AG10803 (cell line): ENCODE measurements around the gene TBC1D9.

Experiments
- DNase-seq: peaks from one replicate; pipeline ENCODE4 v3.0.0; 2010; ENCODE audit warnings: low read depth
- H3K4me3 ChIP-seq: 2 replicates; pipeline ENCODE4 v1.5.1; 2011; ENCODE audit warnings: mild to moderate bottlenecking, low read length, control low read depth
- TF ChIP-seq, protein P1 (sequence below): conservative IDR thresholded peaks from 2 replicates; pipeline ENCODE4 v1.5.1; 2011; ENCODE audit warnings: mild to moderate bottlenecking, low read length, control low read depth, inconsistent platforms

The TBC1D9 gene

DNA sequence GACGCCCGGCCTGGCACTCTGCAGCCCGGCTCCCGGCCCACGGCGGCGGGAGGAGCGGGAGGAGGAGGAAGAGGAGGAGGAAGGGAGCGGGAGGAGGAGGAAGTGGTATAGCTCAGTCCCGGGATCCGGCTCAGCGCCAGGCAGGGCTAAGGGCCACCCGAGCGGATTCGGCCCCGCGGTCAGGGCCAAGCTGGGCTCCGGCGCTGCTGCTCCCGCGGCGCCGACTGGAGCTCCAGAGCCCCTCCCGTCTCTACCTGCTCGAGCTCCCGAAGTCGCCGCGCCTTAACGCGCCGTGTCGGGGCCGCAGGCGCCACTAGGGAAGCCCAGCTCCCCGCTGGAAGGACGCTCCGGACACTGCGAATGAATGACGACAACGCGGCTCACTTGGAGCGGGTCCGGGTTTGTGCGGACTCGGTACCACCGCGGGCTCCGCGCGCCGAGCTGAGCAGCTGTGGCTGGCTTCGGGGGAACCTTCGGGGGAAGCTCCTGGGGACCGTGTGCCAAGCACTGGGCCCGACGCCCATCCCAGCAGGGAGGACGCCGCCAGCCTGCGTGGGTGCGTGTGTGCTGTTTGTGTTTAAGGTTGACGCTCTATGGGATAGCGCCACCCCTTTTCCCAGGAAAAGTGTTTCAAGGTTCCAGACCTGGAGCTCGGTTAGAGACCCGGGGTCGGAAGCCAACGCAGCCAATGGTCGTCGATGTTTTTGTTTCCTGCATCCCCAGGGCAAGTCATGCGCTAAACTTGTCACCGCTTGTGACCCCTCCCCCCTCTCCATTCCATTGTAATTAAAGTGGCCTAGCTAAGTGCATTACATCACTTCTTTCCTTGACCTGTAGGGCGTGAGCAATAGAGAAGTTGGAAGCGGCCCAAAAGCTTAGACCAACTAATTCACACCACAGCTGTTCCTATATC is at the start of gene TBC1D9:
Gene TBC1D9 (minus strand): TSS at position 67 of the 913 bp plus-strand sequence. CDS start 340 bp downstream, outside the sequence.
- peak within 1 kb of the TSS; percentile 83 for H3K4me3 ChIP-seq
- TF ChIP-seq, protein P1, sequence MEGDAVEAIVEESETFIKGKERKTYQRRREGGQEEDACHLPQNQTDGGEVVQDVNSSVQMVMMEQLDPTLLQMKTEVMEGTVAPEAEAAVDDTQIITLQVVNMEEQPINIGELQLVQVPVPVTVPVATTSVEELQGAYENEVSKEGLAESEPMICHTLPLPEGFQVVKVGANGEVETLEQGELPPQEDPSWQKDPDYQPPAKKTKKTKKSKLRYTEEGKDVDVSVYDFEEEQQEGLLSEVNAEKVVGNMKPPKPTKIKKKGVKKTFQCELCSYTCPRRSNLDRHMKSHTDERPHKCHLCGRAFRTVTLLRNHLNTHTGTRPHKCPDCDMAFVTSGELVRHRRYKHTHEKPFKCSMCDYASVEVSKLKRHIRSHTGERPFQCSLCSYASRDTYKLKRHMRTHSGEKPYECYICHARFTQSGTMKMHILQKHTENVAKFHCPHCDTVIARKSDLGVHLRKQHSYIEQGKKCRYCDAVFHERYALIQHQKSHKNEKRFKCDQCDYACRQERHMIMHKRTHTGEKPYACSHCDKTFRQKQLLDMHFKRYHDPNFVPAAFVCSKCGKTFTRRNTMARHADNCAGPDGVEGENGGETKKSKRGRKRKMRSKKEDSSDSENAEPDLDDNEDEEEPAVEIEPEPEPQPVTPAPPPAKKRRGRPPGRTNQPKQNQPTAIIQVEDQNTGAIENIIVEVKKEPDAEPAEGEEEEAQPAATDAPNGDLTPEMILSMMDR: no peak; the same call in 1 of the 2 replicates
- DNase-seq: peak; percentile 78

DNA sequence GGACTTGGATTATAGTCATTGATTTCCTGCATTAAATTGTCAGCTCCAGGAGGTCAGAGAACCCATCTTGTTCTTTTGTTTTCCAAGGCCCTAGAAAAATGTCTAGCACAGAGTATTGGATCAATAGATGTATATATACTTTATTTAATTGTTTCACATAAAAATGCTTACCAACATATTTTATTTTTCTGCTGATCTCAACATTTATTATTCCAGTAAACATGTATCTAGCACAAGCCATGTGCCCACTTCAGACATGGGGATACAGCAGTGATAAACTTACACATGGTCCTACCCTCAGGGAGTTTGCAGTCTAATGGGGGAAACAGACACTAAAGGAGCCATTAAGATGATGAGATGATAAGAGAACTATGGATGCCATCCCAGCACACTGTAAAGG is 49.1 kb upstream of the TBC1D9 start:
- no peak overlapping the region for H3K4me3 ChIP-seq
- TF ChIP-seq, protein P1: no peak
- DNase-seq: no peak

DNA sequence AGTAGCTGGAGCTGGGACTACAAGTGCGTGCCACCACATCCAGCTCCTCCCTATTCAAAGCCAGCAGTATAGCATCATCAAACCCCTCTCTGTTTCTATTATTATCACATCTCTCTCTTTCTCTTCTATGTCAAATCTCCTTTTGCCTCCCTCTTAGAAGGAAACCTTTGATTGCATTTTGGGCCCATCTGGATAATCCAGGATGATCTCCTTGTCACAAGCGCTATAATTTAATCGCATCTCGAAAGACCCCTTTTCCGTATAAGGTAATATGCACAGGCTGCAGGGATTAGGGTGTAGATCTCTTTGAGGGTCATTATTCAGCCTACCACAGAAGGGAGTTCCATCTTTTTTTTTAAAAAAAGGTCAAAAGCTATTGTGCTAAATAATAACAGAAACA is 46.4 kb upstream of the TBC1D9 start:
- DNase-seq: no peak

DNA sequence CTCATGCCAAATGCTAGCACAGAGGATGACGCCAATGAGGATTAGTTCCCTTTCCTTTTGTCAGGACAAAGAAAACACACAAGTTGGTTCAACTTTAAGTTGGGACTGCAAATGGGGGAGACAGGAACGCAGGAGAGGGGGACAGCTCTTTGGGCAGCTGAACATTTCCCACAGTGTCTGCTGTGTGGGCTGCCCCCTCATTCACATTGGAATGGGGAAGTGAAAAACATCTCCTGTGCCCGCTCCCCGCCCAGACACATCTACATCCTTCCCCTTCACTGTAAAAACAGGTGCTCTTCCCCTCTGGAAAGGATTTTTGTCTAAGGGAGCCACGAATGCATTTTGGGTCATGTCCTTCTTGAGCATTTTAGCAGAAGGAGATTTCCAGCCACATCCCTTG is 44.5 kb upstream of the TBC1D9 start:
- H3K4me3 ChIP-seq: no peak overlapping the region
- TF ChIP-seq, protein P1: no peak
- no peak for DNase-seq

More for the DNA sequence above, 46.4 kb upstream of the TBC1D9 start:
- TF ChIP-seq, protein P1: no peak
- H3K4me3 ChIP-seq: no peak overlapping the region

DNA sequence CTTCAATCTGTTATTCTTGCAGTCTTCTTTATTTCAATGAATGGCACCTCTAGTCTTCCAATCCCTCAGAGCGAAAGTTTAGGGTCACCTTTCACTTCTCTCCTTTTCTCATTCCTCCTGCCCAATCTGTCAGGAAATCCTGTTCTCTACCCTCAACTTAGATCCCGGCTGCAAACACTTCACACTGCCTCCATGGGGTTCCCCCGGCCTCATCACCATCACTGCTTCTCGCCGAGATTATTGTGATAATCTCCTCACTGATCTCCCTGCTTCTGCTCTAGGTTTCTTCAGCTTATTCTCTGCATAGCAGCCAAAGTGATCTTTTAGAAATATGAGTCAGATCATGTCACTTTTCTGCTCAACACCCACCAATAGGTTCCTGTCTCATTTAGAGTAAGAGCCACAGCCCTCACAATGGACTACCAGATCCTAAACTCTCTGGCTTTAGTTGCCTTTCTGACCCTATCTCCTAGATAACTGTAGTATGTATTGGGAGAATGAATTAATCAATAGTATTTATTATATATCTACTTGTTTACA is 43.6 kb upstream of the TBC1D9 start:
- DNase-seq: no peak
- TF ChIP-seq, protein P1: no peak
- H3K4me3 ChIP-seq: no peak overlapping the region

DNA sequence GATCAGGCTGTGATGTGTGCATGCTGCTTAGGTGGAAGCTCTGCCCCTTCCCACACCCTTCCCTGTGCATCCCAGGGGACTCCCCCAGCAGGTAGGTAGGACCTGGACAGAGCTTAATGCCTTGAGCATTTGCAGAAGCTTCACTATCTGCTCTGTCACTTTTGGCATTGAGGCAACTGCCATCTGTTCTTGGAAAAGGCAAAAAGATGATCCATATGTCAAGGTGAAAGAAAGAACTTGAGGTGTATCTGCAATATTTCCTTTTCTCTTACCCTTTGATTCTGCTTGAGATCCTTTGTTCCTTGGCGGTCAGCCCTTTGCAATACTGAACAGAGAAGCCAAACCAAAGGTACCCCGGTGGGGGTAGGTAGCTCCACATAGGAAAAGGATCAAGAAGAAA is 37.1 kb upstream of the TBC1D9 start:
- H3K4me3 ChIP-seq: no peak overlapping the region
- TF ChIP-seq, protein P1: no peak
- DNase-seq: no peak

DNA sequence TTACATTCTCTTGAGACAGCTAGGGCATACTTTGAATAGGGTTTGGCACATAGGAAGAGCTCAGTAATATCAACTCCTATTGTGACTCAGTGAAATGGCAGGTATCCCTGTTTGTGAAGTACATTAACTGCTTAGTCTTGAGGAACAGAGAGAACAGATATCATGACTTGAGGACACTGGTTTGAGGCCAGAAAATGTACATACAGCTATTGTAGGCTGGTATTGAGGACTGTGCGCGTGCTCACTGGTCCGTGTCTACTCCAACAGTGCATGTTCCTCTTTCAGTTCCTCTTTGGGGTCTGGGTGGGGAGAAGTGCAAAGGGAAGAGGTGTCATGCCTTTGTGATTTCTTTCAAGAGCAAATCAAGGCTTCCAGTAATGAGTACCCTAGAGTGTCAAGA is 34.6 kb upstream of the TBC1D9 start:
- TF ChIP-seq, protein P1: no peak
- no peak overlapping the region for H3K4me3 ChIP-seq
- DNase-seq: no peak
